NOMO-1 (cell line): ENCODE results near the gene BTN2A1.

Experiments used
- DNase-seq, 2 experiments: peaks; one replicate each; lab custom pipeline; 2025; ENCODE audit not compliant: unreplicated experiment in 2 of 2; lab: John Stamatoyannopoulos, UW

BTN2A1 gene

DNA sequence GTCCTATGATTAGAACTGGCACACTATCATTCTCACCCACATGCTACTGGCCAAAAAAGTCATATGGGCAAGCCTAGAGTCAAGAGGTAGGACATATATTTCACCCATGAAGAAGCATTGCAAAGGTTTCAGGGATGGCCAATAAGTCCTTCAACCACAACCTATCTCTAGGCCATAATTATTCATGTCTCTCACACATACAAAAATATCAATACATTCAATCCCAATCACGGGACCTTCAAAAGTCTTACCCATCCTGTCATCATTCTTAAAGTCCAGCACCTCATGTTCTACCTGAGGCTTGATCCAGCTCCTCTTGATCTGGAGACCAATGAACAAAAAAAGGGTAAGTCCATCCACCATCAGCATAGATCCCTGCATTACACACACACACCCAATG lies 29.7 kb downstream of the BTN2A1 start:
- no peak for DNase-seq

GRCh38 chr6:26489996-26490964 lies 32.5 kb downstream of the BTN2A1 start:
- peak in 1 of 2 experiments; percentile 28 for DNase-seq

DNA sequence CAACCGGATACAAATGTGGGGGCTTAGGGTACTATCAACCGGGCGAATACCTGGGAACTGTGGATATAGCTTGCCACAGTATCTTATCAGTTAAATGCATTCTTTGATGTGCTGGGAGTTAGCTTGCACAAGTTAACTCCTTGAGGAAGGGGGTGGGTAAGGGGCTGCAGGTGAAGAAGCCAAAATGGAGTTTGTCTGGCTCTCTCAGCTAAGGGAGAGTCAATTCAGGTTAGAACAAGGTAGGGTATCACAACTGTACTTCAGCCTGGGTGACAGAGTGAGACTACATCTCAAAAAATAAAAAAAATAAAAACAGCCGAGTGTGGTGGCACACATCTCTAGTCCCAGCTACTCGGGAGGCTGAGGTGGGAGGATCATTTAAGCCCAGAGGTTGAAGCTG lies 33.8 kb downstream of the BTN2A1 start:
- DNase-seq: no peak

GRCh38 chr6:26493258-26493657 lies 35.5 kb downstream of the BTN2A1 start:
- DNase-seq: peak in 1 of 2 experiments; percentile 17

GRCh38 chr6:26494117-26494516 lies 36.4 kb downstream of the BTN2A1 start:
- no peak for DNase-seq

DNA sequence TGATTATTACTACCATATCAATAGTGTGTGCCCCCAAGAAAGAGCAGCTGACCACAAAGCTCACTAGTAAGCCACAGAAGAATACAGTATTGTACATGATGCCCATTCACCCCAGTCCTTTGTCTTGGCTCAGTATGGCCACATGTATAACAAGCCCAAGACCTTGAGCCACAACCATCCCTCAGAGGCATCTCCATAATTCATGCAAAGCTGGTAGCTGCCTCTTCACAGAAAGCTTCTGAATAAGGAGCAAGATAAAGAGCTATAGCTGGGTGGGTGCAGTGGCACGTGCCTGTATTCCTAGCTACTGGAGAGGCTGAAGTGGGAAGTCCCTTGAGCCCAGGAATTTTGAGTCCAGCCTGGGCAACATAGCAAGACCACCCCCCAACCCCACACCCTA lies 37.5 kb downstream of the BTN2A1 start:
- DNase-seq: no peak

- DNase-seq: no peak
Measured at GRCh38 chr6:26497610-26498009, 39.9 kb downstream of the BTN2A1 start.

GRCh38 chr6:26500102-26500501 lies 42.3 kb downstream of the BTN2A1 start, which contains the start of gene BTN1A1:
Gene BTN1A1, plus strand, starts transcription at chr6:26500303. Its CDS starts 984 bp downstream, at chr6:26501287.
- no peak for DNase-seq

DNA sequence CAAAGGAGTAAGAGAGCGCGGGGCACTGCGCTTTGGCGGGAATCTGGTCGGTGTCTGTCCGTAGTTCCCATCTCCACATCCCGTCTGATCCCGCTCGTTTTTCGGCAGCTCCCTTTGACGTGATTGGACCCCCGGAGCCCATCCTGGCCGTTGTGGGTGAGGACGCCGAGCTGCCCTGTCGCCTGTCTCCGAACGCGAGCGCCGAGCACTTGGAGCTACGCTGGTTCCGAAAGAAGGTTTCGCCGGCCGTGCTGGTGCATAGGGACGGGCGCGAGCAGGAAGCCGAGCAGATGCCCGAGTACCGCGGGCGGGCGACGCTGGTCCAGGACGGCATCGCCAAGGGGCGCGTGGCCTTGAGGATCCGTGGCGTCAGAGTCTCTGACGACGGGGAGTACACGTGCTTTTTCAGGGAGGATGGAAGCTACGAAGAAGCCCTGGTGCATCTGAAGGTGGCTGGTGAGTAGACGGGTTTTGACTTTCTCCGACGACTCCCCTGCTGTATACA lies 43.8 kb downstream of the BTN2A1 start:
- DNase-seq: peak; percentile 15 to 27

GRCh38 chr6:26502165-26502564 lies 44.4 kb downstream of the BTN2A1 start:
- DNase-seq: no peak

- DNase-seq: peak in 1 of 2 experiments; percentile 32
Measured at GRCh38 chr6:26502626-26503025, 44.9 kb downstream of the BTN2A1 start.

- DNase-seq: no peak
Measured at GRCh38 chr6:26507658-26508057, 49.9 kb downstream of the BTN2A1 start.

DNA sequence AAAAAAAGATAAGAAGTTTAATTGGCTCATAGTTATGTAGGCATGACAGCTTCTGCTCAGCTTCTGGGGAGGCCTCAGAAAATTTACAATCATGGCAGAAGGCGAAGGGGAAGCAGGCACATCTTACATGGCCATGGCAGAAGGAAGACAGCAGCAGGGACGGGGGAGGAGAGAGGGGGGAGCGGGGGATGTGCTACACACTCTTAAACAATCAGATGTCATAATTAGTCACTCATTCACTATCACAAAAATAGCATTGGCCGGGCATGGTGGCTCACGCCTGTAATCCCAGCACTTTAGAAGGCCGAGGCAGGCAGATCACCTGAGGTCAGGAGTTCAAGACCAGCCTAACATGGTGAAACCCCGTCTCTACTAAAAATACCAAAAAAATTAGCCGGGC lies 53.3 kb downstream of the BTN2A1 start:
- DNase-seq: peak in 1 of 2 experiments; percentile 14

GRCh38 chr6:26514984-26515383 lies 57.2 kb downstream of the BTN2A1 start:
- no peak for DNase-seq

DNA sequence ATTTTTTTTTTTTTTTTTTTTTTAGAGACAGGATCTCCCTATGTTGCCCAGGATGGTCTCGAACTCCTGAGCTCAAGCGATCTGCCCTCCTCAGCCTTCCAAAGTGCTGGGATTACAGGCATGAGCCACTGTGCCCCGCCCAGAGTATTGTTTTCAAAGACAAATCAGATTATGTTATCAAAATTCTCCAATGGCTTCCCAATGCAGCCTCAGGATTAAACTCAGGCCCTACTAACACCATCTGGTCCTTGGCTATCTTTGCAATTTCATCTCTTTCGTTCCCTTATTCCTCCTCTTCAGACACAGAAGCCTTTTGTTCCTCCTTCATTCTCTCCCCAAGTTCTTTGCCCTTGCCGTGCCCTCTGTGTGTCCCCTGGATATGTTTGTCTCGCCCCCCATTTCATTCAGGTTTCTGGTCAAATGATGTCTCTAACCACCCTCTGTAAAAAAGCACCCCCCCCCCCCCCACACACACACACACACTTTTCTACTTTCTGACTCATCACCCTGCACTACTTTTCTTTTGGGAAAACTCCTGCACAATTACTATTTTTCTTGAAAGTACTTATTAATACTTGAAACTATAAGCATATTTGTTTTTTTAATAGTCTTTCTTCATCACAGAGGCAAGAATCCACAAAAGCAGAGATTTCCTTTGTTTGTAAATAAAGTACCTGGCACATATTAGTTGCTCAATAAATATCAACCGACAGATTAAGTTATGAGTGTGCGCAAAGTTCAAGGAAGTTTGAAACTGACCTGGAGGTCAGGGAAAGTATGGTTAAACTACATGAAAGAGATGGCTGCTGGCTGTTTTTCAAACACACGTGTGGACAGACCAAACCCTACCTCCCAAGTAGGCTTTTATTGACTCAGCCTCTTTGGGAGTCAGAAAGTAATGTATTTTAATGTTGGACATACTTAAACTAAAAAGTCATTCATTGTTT lies 59.0 kb downstream of the BTN2A1 start:
- no peak for DNase-seq
